GM19238 (cell line): ENCODE measurements around the gene S100A13.
A peak's percentile ranks its signal among the peaks of the same experiment; 100 is the strongest.
"Not testable (repeated sequence)": the region's sequence is repeated elsewhere in the genome, so short reads cannot be mapped to it uniquely, and the experiment has no call there.

Experiments used
- DNase-seq: peaks from one replicate; pipeline ENCODE4 v3.0.0; 2011; ENCODE audit warnings: low spot score; ENCODE audit not compliant: insufficient read length

The S100A13 gene

DNA sequence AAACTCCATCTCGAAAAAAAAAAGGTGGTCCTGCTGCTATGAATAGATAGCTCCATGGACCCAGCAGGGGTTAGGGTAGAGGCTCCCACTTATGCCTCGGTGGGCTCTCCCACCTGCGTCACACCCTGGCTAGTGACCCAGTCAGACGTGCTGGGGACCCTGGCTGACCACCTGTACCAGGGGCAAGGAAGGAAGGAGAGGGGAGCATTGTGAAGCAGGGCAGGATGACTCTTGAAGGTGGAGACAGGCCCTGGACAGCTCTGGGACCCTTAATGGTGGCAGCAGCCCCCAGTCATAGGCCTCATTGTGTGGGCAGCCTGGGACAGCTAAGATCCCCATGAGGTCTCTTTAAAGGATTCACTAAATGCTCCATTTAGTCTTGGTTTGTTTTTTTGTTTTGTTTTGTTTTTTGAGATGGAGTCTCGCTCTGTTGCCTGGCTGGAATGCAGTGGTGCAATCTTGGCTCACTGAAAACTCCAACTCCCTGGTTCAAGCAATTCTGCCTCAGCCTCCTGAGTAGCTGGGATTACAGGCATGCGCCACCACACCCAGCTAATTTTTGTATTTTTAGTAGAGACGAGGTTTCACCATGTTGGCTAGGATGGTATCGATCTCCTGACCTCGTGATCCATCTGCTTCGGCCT, 20.8 kb upstream of the S100A13 start:
- no peak for DNase-seq

- DNase-seq = no peak
Measured at GRCh38 chr1:153647346-153647714, 20.0 kb upstream of the S100A13 start.

GRCh38 chr1:153646672-153647345, 19.5 kb upstream of the S100A13 start:
- DNase-seq = no peak

GRCh38 chr1:153643816-153644215, 16.5 kb upstream of the S100A13 start:
- no peak for DNase-seq

- DNase-seq = no peak
Measured at GRCh38 chr1:153643100-153643499, 15.8 kb upstream of the S100A13 start.

DNA sequence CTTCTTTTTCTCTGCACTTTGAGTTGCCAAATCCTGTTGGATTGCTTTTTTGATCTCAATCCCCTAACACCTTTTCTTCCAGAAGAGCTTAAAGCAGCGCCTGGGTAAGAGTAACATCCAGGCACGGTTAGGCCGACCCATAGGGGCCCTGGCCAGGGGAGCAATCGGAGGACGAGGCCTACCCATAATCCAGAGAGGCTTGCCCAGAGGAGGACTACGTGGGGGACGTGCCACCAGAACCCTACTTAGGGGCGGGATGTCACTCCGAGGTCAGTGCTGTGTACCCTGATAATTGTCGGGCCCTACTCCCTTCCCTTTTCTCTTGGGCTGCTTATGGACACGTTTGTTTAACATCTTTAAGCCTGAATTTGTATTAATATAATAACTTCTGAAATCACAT, 14.9 kb upstream of the S100A13 start:
- DNase-seq = no peak

GRCh38 chr1:153640861-153641260, 13.6 kb upstream of the S100A13 start:
- DNase-seq = no peak

GRCh38 chr1:153640213-153640612, 12.9 kb upstream of the S100A13 start:
- not testable (repeated sequence) for DNase-seq

DNA sequence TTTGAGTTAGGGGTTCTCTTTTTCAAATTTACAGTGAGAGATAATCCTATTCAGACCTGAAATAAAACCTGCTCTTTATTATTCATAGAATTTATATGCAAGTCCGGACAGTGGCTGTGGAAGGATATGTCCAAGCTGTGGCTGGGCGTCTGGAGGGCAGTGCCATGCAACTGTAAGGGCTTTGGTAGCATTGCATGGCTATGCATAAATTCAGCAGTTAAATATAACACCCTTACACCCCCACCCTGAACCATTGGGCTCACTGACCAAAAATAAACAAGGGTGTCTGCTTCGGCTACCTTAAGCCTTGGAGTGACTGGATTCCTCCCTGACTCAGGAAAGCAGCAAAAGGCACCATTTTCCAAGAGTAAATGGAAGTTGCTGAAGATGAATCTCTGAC, 12.0 kb upstream of the S100A13 start:
- DNase-seq = no peak

DNA sequence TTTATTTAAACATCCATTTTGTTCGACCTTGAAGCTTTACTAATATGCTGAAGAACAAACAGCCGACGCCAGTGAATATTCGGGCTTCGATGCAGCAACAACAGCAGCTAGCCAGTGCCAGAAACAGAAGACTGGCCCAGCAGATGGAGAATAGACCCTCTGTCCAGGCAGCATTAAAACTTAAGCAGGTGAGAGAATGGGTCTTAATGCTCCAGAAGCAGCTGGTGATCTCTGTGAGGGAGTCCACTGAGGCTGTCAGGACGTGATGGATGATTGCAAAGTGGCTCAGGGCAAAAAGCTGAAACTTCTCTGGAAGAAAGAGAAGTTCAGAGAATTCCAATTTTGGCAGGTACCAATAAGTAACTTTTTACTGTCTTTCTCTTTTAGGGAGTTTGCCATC, 11.0 kb upstream of the S100A13 start:
- DNase-seq = no peak

DNA sequence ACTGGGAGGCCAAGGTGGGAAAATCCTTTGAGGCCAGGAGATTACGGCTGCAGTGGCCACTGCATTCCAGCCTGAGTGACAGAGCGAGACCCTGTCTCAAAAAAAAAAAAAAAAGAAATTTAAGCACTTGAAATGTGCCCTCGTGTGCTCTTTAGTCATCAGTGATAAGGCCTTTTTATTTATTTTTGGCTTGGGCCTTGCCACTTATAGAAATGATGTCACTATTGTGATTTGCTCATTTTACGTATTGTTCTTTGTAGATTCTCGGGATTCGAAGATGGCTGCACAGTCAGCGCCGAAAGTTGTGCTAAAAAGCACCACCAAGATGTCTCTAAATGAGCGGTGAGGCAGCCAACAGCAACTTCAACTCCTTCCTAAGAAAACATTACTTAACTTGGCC, 9.0 kb upstream of the S100A13 start:
- DNase-seq = no peak

DNA sequence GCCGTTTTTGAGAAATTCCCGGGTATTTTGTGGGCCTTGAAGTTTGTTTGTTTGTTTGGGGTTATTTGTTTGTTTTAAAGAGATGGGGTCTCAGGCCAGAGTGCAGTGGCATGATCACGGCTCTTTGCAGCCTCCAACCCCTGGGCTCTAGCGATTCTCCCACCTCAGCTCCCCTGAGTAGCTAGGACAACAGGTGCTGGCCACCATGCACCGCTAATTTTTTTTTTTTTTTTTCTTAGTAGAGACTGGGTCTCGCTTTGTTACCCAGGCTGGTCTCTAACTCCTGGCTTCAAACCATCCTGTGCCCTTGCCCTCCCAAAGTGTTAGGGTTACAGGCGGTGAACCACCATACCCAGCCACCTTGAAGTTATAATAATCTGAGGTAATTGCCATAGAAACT, 8.6 kb upstream of the S100A13 start:
- DNase-seq = no peak

GRCh38 chr1:153633754-153634665, 6.7 kb upstream of the S100A13 start, which contains the start of gene CHTOP:
Gene CHTOP, plus strand, starts transcription at chr1:153634066. Its CDS starts 2,523 bp downstream, at chr1:153636589.
- peak; percentile 97 for DNase-seq

GRCh38 chr1:153633161-153633753, 6.0 kb upstream of the S100A13 start:
- no peak for DNase-seq

DNA sequence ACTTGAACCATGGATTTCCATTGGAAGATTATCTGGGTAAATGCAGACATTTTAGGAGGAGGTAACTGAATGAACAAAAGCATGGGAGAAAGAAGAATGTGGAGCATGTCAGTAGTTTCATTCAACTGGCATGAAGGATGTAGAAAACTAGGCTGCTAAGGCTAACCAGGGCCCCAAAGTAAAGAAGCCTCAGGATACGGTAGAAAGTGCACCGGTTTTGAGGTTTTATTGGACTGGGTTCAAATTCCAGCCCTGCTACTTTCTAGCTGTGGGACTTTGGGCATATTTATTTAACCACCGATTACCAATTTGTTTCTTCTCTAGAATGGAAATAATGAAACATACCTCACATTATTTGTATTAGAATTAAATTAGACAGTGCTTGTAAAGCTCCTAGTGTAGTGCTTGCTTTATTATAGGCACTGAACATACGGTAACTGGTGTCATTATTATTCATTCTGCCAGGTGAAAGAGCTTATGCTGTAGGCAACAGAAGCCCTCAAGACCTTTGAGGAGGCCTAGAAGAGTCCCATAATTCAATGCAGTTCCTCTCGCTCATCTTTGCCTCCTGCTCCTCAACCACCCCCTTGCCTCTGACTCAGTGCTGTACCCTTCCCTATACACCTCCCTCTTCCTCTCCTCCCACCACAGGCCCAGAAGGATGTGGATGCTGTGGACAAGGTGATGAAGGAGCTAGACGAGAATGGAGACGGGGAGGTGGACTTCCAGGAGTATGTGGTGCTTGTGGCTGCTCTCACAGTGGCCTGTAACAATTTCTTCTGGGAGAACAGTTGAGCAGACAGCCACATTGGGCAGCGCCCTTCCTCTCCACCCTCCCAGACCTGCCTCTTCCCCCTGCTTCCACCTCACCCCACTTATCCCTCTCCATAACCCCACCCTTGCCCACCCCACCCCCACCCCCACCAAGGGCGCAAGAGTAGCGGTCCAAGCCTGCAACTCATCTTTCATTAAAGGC, 4.0 kb upstream of the S100A13 start:
- DNase-seq = no peak

DNA sequence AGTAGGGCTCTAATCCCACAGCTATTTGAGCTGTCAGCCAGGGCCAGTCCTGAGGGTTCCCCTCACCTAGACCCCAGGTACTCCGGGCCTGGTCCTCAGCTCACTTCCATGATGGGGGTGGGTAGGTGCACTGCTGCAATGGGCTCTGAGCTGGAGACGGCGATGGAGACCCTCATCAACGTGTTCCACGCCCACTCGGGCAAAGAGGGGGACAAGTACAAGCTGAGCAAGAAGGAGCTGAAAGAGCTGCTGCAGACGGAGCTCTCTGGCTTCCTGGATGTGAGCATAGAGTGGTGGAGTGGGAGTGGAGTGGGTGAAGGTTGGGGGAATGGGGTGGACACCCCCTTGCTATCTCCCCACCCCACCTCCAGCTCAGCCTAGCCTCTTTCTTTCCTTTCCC, 3.1 kb upstream of the S100A13 start:
- DNase-seq = no peak

DNA sequence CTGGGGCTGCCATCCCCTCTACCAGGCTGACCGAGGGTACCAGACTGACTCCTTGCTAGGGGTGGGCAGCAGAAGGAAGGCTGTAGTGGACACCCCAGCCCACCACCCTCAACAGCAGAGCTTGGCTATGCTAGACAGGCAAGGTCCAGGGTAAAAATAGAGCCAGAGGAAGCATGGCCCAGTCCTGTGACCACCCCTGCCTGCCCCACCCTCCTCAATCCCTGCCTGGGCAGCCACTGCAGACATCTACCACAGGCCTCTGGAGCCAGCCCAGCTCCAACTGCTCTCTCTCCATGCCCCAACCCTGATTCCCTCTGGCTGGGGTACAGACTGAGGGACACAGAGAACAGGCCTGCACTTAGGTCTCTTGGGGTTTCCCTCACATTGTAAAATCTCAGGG, 2.7 kb upstream of the S100A13 start:
- no peak for DNase-seq

DNA sequence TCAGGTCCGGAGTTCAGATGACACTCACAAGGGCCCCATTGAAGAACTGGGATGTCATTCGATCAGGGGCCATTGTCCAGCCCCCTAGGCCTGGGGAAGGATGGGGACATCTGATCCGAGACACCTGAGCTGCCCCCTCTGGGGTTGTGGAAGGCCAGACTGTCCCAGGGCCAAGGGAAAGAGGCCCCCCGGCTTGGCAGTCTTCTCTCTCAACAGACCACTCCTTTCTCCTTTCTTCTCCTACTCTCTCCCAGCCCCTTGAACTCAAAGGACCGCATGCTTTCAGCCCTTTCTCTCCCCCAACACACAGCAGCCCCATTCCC, 2.0 kb upstream of the S100A13 start:
- DNase-seq = no peak

DNA sequence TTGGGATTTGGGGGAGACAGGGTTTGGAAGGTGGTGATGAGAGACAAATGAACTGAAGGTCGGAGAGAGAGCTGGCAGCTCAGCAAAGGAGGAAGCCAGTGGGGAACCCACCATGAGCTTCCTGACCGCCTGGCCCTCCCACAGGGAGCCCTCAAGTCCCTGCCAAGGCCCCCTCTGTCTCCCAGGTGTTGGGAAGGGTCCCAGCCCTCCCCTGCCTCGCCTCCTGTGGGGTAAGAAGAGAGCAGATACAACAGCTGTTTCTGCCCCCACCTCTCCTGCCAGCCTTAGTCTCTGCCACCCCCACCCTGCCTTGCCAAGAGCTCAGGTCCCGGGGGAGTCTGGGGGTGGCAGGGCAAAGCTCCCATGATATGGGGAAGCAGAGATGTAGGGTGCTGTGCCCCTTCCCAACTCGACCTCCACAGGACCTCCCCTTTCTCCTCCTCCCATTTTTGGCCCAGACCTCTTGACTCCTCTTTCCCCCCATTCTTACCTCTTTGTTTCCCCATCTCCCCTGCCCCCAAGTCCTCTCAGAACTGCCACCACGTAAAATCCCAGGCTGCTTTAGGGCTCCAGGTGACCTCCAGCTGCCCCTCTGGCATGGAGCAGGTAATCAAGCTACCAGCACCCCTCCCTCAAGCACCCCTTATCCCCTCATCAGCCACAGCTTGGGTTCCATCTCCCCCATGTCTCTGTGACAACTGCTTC, 1.5 kb upstream of the S100A13 start:
- no peak for DNase-seq
